SK-N-MC (cell line): Measurements from ENCODE around the gene GPATCH11.

Source experiments
- DNase-seq: peaks from one replicate; pipeline ENCODE4 v3.0.0-alpha.2; 2011; ENCODE audit warnings: low read depth, low spot score
- H3K27ac ChIP-seq: fragments of 200-600 bp; sonication (generic); 2 replicates; pipeline ENCODE4 v1.5.1; 2016; ENCODE audit warnings: mixed run types
- H3K36me3 ChIP-seq: fragments of 200-600 bp; sonication (generic); 2 replicates; pipeline ENCODE4 v1.6.1; 2017; ENCODE audit warnings: antibody characterized with exemption, low read length, mixed read lengths; ENCODE audit not compliant: insufficient read depth
- H3K4me3 ChIP-seq: fragments of 200-600 bp; sonication (generic); 2 replicates; pipeline ENCODE4 v1.5.1; 2016
- H3K9ac ChIP-seq: fragments of 200-600 bp; sonication (generic); 2 replicates; pipeline ENCODE4 v1.8.0; 2017; ENCODE audit warnings: mixed run types, mixed read lengths; ENCODE audit not compliant: insufficient read length
- H3K9me3 ChIP-seq: fragments of 200-600 bp; sonication (generic); 2 replicates; pipeline ENCODE4 v1.6.1; 2017; ENCODE audit warnings: low read depth, mild to moderate bottlenecking, antibody characterized with exemption, low read length, moderate library complexity, mixed read lengths
- EZH2 ChIP-seq: fragments of 200-600 bp; sonication (generic); IDR thresholded peaks from one replicate; pipeline ENCODE4 v1.6.1; 2017; ENCODE audit warnings: antibody characterized with exemption
- FOXP2 ChIP-seq: optimal IDR thresholded peaks from 2 replicates; pipeline ENCODE3; 2011; ENCODE audit warnings: mild to moderate bottlenecking, moderate library complexity; ENCODE audit not compliant: insufficient read depth; ENCODE audit errors: extremely low read length, control extremely low read depth
- POLR2AphosphoS5 ChIP-seq: IDR thresholded peaks from 2 replicates; pipeline ENCODE4 v1.6.1; 2012; ENCODE audit warnings: mild to moderate bottlenecking, low read depth, low read length, borderline replicate concordance

Gene GPATCH11

DNA sequence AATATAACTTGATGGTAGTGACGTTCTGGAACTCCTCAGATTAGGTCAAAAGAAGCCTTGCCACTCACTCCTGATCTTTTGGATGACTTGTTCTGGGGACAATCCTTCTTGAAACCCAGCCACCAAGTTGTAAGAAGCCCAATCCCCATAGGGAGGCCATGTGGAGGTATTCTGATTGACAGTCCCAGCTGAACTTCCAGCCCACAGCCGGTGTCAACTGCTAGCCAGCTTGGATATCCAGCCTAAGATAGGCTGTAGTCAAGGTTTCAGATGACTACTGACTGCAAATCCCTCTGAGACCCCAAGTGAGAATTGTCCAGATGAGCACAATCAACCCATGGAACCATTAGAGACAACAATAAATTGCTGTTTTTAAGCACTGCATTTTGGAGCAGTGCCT lies 41.1 kb downstream of the GPATCH11 start:
- H3K9me3 ChIP-seq, result no peaks in the 10 kb centered on the region
- no peak overlapping the region for H3K27ac ChIP-seq

DNA sequence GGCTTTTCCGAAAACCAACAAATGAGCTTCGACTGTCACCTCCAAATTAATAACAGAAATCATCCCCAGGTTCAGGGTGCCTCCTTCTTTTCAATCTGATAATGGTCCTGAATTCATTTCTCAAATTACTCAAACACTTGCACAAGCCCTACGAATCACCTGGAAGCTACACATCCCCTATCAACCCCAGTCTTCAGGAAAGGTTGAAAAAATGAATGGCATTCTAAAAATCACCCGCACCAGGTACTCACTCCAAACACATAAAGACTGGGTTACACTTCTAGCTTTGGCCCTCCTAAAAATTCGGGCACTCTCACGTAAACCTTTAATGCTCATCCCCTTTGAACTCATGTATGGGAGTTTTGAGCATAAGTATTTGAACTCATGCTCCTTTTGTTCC lies 48.6 kb downstream of the GPATCH11 start:
- no peak for DNase-seq
- peaks cover 71% of the 10 kb centered on the region for H3K36me3 ChIP-seq
- H3K4me3 ChIP-seq, result no peak overlapping the region
- TF ChIP-seq FOXP2 (no peak), EZH2 (no peak), POLR2AphosphoS5 (no peak)
- no peaks in the 10 kb centered on the region for H3K9me3 ChIP-seq
- H3K27ac ChIP-seq, result no peak overlapping the region
- no peak overlapping the region for H3K9ac ChIP-seq

More for the DNA sequence above, 41.1 kb downstream of the GPATCH11 start:
- no peak for DNase-seq
- Histone ChIP-seq H3K36me3 (peaks cover 34% of the 10 kb centered on the region), H3K9ac (no peak overlapping the region), H3K4me3 (no peak overlapping the region)
- TF ChIP-seq FOXP2 (no peak), EZH2 (no peak), POLR2AphosphoS5 (no peak)

DNA sequence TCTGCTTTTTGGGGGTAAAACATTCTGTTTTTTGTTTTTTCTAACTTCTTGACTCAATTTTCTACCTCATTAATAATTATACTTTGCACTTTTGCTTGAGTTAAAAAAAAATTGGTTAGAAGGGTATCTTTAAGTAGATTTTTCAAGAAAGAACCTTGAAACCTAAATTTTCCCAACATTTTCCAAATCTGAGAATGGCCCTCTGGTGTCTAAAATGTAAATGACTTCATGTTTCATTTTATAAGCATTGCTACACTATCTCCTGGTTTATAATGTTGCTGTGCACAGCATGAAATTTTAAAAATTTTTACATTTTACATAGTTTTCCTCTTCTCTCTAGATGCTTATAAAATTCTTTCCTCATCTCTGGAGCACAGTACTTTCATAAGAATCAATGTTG lies 58.2 kb downstream of the GPATCH11 start:
- H3K9ac ChIP-seq, result no peak overlapping the region
- no peak overlapping the region for H3K4me3 ChIP-seq
- DNase-seq, result no peak
- peaks cover 57% of the 10 kb centered on the region for H3K36me3 ChIP-seq
- no peak overlapping the region for H3K27ac ChIP-seq
- no peak for TF ChIP-seq EZH2
- TF ChIP-seq FOXP2, result no peak
- no peak for TF ChIP-seq POLR2AphosphoS5
- H3K9me3 ChIP-seq, result no peaks in the 10 kb centered on the region

DNA sequence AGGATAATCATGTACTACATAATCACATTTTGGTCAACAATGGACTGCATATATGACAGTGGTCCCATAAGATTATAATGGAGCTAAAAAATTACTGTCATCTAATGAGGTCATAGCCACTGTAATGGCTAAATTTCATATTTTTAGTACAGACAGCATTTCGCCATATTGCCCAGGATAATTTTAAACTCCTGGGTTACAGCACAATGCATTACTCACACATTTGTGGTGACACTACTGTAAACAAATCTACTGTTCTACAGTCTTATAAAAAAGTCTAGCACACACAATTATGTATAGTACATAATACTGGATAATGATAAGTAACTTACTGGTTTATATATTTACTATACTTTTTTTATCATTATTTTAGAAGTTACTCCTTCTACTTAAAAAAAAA lies 59.7 kb downstream of the GPATCH11 start:
- Histone ChIP-seq H3K36me3 (peaks cover 59% of the 10 kb centered on the region), H3K9me3 (no peaks in the 10 kb centered on the region), H3K27ac (no peak overlapping the region), H3K9ac (no peak overlapping the region), H3K4me3 (no peak overlapping the region)
- TF ChIP-seq POLR2AphosphoS5 (no peak), FOXP2 (no peak), EZH2 (no peak)
- DNase-seq, result no peak

DNA sequence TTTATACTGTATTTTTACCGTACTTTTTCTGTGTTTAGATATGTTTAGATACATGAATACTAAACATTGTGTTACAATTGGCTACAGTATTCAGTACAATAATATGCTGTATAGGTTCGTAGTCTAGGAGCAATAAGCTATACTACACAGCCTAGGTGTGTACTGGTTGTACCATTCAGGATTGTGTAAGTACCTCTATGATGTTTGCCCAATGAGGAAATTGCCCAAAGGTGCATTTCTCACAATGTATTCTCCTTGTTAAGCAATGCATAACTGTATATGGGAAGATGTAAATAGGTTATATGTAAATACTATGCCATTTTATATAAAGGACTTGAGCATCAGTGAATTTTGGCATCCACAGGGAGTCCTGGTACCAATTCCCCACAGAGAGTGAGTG lies 61.7 kb downstream of the GPATCH11 start:
- Histone ChIP-seq H3K4me3 (no peak overlapping the region), H3K27ac (no peak overlapping the region), H3K36me3 (peaks cover 48% of the 10 kb centered on the region), H3K9ac (no peak overlapping the region), H3K9me3 (no peaks in the 10 kb centered on the region)
- no peak for DNase-seq
- TF ChIP-seq POLR2AphosphoS5 (no peak), EZH2 (no peak), FOXP2 (no peak)

DNA sequence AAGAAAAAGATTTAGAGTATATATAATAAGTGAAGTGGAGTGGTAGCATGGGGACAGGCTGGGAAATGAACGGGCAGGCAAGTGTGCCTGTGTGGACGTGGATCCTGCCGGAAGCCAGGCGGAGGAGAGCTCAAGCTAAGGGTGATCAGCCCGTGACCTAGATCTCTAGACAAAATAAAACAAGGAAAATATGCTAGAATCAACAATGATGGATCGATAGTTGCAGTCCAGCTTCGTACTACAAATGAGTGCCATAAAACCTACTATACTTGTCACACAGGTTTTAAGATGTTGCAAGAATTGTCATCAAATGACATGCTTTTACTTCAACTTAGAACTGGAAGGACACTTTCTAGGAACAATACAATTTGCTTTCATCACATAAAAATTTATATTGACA lies 64.0 kb downstream of the GPATCH11 start:
- H3K27ac ChIP-seq, result no peak overlapping the region
- no peak for TF ChIP-seq EZH2
- TF ChIP-seq POLR2AphosphoS5, result no peak
- no peaks in the 10 kb centered on the region for H3K9me3 ChIP-seq
- H3K36me3 ChIP-seq, result peaks cover 38% of the 10 kb centered on the region
- DNase-seq, result no peak
- H3K4me3 ChIP-seq, result no peak overlapping the region
- H3K9ac ChIP-seq, result no peak overlapping the region
